GM06990 (cell line): ENCODE data around the gene MGARP.

Experiments
- DNase-seq: peaks from one replicate; pipeline ENCODE4 v3.0.0-alpha.2; 2011; ENCODE audit not compliant: insufficient read length; ENCODE audit errors: extremely low read depth
- H3K27me3 ChIP-seq: replicated peaks from 2 replicates; pipeline ENCODE4 v1.6.0; 2011; ENCODE audit warnings: low read length; ENCODE audit not compliant: control insufficient read depth, insufficient read depth
- H3K36me3 ChIP-seq: 2 replicates; pipeline ENCODE4 v1.5.1; 2011; ENCODE audit warnings: low read length; ENCODE audit not compliant: control insufficient read depth, insufficient read depth
- H3K4me3 ChIP-seq: replicated peaks from 2 replicates; pipeline ENCODE4 v1.5.1; 2011; ENCODE audit warnings: low read depth, mild to moderate bottlenecking, control low read depth, low read length
- TF ChIP-seq, protein P1 (sequence below): IDR thresholded peaks from 2 replicates; pipeline ENCODE4 v1.5.1; 2011; ENCODE audit warnings: low read length, control low read depth, mild to moderate bottlenecking, inconsistent platforms; ENCODE audit not compliant: insufficient read depth, poor library complexity, severe bottlenecking

The MGARP gene

DNA sequence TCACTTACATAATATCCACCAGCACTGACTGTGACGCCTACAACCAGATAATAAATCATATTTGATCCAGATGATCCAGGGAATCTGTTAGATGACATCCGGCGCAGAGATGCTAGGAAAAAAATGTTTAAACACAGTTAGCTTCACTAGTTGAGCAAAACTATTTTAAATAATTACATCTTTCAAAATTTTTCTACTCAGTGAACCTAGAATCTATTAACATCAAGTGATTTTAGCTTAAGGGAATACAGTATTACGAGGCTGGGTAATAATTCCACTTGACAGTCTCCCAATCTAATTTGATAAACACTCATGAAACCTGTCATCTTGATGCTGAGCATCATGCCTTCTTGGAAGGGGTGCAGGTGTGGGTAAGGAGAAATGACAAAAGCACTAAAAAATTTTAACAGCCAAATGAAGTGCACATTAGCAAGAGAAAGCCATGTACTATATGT, 4.7 kb downstream of the MGARP start:
- Histone ChIP-seq H3K36me3 (no peaks in the 10 kb centered on the region), H3K27me3 (no peaks in the 10 kb centered on the region; the same call in 1 of the 2 replicates), H3K4me3 (no peak overlapping the region)
- DNase-seq, result no peak
- TF ChIP-seq, protein P1, sequence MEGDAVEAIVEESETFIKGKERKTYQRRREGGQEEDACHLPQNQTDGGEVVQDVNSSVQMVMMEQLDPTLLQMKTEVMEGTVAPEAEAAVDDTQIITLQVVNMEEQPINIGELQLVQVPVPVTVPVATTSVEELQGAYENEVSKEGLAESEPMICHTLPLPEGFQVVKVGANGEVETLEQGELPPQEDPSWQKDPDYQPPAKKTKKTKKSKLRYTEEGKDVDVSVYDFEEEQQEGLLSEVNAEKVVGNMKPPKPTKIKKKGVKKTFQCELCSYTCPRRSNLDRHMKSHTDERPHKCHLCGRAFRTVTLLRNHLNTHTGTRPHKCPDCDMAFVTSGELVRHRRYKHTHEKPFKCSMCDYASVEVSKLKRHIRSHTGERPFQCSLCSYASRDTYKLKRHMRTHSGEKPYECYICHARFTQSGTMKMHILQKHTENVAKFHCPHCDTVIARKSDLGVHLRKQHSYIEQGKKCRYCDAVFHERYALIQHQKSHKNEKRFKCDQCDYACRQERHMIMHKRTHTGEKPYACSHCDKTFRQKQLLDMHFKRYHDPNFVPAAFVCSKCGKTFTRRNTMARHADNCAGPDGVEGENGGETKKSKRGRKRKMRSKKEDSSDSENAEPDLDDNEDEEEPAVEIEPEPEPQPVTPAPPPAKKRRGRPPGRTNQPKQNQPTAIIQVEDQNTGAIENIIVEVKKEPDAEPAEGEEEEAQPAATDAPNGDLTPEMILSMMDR, result no peak

DNA sequence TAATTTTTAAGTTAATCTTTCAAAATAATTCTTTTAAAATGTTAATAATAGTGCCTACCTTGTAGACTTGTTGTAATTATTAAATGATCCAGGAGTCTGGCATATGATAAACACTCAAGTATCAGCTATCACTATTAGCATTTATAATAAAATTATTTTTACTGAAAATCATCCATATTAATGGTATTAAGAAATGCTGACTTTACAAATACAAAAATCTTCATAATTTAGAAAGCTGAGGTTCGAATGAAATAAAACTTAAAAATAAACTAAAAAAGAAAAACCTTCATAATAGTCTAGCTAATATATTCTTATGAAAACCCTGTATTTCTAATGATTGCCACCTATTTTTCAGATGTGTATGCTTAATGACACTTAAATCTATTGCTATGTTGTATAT, 5.2 kb downstream of the MGARP start:
- Histone ChIP-seq H3K4me3 (no peak overlapping the region), H3K36me3 (no peaks in the 10 kb centered on the region), H3K27me3 (no peaks in the 10 kb centered on the region; the same call in 1 of the 2 replicates)
- DNase-seq, result no peak
- TF ChIP-seq, protein P1, result no peak

DNA sequence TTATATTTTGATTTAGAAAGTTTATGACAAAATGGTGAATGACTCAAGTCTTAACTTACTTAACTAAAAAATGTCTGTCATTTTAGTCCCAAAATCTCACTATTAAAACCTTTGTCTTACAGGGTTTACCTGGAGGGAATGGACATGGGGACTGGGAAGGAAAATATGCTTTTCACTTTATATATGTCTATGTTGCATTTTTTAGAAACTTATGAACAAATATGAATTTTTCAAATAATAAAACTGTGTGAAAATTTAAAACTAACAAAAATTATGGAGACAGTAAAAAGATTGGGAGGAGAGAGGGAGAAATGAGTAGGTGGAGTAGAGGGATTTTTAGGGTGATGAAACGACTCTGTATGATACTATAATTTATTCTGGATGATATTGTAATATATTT, 6.2 kb downstream of the MGARP start:
- H3K27me3 ChIP-seq, result no peaks in the 10 kb centered on the region
- DNase-seq, result no peak
- no peaks in the 10 kb centered on the region for H3K36me3 ChIP-seq
- H3K4me3 ChIP-seq, result no peak overlapping the region
- TF ChIP-seq, protein P1, result no peak

DNA sequence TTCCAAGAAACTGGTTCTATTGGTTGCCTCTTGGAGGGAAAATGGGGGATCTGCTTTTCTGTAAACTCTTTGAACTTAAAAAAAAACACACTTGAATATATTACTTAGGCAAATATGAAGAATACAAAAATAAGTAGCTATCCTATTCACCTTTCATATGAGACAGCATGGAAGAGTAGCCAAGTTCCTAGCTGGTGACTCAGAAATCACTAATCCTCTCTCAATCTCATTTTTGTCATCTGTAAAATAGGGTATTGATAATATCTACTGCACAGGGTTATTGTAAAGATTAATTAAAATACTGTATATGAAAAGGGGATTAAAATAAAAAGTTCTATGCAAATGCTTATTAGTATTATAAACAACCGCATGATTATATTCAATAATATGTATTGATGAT, 12.7 kb downstream of the MGARP start:
- Histone ChIP-seq H3K4me3 (no peak overlapping the region), H3K36me3 (no peaks in the 10 kb centered on the region), H3K27me3 (no peaks in the 10 kb centered on the region)
- TF ChIP-seq, protein P1, result no peak
- no peak for DNase-seq

DNA sequence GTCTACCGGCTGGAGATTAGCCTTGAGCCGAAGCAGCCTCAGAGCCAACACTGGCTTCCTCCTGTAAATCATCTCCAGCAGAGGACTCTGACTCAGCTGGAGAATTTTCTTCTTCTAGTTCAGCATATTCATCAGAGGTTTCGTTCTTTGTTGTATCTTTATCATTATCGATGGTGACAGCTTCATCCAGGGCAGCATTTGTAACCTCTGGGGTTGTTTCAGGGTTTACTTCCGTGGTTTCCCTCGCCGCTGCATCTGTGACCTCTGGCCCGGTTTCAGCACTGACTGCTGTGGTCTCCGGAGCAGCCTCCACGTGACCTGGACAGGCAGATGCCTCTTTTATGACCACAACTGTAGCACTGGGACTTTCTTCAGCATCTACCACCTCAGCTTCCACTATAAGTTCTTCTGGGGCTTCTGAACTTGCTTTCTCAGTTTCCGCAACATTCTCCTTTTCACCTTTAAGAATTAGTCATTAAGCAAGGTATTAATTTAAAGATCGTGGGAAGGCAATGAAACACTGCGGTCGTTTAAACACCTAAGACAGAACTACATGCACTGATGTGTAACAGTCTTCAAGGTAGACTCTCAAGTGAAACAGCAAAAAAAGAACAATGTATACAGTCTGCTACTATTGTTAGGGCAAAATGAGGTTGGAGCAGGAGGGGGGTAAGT, 13.3 kb downstream of the MGARP start:
- Histone ChIP-seq H3K36me3 (no peaks in the 10 kb centered on the region), H3K27me3 (no peaks in the 10 kb centered on the region), H3K4me3 (no peak overlapping the region; the same call in 1 of the 2 replicates)
- peak; percentile 88 for DNase-seq
- TF ChIP-seq, protein P1, result no peak
